Fibroblast of skin of scalp (primary cell): ENCODE data around the gene IGF2R.
A peak's percentile ranks its signal among the peaks of the same experiment; 100 is the strongest.
"Not testable (repeated sequence)": the region's sequence is repeated elsewhere in the genome, so short reads cannot be mapped to it uniquely, and the experiment has no call there.

Source experiments
- DNase-seq: peaks from one replicate; pipeline ENCODE4 v3.0.0-alpha.2; 2013

Gene IGF2R

GRCh38 chr6:160102956-160103824 lies 134.3 kb downstream of the IGF2R start:
- DNase-seq, result peak; percentile 45

- DNase-seq, result no peak
Observed at GRCh38 chr6:160103825-160104100, 134.9 kb downstream of the IGF2R start.

DNA sequence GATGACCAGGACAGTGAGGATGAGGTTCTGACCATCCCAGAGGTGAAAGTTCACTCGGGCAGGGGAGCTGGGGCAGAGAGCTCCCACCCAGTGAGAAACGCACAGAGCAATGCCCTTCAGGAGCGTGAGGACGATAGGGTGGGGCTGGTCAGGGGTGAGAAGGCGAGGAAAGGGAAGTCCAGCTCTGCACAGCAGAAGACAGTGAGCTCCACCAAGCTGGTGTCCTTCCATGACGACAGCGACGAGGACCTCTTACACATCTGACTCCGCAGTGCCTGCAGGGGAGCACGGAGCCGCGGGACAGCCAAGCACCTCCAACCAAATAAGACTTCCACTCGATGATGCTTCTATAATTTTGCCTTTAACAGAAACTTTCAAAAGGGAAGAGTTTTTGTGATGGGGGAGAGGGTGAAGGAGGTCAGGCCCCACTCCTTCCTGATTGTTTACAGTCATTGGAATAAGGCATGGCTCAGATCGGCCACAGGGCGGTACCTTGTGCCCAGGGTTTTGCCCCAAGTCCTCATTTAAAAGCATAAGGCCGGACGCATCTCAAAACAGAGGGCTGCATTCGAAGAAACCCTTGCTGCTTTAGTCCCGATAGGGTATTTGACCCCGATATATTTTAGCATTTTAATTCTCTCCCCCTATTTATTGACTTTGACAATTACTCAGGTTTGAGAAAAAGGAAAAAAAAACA lies 136.1 kb downstream of the IGF2R start:
- DNase-seq, result no peak

DNA sequence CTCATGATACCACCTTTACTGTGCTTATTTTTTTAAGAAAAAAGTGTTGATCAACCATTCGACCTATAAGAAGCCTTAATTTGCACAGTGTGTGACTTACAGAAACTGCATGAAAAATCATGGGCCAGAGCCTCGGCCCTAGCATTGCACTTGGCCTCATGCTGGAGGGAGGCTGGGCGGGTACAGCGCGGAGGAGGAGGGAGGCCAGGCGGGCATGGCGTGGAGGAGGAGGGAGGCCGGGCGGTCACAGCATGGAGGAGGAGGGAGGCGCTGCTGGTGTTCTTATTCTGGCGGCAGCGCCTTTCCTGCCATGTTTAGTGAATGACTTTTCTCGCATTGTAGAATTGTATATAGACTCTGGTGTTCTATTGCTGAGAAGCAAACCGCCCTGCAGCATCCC lies 137.1 kb downstream of the IGF2R start:
- no peak for DNase-seq

GRCh38 chr6:160106701-160107100 lies 137.8 kb downstream of the IGF2R start:
- no peak for DNase-seq

- no peak for DNase-seq
Observed at GRCh38 chr6:160108077-160108476, 139.2 kb downstream of the IGF2R start.

DNA sequence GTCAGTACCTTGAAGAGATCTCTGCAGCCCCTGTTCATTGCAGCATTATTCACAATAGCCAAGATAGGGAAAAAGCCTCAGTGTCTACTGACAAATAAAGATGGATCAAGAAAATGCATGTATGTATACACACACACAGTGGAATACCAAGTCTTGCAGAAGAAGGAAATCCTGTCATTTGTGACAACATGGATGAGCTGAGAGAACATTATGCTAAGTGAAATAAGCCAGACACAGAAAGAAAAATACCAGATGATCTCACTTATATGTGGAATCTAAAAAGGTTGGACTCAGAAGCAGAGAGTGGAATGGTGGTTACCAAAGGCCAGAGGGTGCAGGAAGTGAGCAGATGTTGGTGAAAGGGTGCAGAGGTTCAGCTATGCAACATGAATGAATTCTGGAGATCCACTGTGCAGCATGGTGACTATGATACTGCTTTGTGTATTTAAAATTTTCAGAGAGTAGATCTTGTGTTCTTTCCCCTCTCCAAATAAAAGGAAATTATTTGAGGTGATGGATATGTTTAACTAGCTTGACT lies 141.8 kb downstream of the IGF2R start:
- no peak for DNase-seq

DNA sequence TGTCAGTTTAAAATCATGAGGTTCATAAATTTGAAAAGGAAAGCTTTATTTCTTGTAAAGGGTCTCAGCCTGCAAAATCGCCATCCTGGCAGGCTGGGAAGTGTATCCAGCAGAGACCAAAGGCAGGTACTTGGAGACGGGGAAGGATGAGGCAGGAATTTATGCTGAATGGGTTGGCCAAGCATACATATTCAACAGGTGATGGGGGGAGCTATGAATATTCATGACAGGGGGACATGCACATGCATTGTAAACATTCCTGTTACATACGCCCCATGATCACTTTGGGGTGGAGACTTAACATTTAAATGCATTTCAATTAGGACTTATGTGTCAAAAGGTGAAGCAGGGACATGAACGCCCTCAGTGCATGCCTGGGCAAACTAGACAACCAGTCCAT lies 142.9 kb downstream of the IGF2R start:
- no peak for DNase-seq

GRCh38 chr6:160112628-160113299 lies 143.9 kb downstream of the IGF2R start:
- no peak for DNase-seq

GRCh38 chr6:160114536-160114935 lies 145.7 kb downstream of the IGF2R start:
- not testable (repeated sequence) for DNase-seq

DNA sequence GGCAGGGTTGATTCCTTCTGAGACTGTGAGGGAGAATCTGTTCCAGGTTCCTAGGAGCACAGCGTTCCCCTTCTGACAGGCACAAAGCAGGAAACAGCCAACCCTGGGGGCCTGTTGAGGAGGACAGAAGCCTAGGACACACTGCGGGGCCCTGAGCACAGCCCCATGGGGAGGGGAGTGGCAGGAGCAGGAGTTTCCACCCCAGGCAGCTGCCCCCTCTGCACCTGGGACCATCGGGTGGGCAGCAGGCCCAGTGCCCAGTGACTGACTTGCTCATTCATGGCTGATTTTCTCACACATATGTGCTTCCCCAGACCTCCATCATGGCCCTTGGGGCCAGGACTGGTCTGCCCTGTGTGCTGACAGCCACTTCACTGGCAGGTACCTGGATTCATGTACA lies 146.5 kb downstream of the IGF2R start:
- no peak for DNase-seq

GRCh38 chr6:160116411-160116810 lies 147.5 kb downstream of the IGF2R start:
- no peak for DNase-seq

DNA sequence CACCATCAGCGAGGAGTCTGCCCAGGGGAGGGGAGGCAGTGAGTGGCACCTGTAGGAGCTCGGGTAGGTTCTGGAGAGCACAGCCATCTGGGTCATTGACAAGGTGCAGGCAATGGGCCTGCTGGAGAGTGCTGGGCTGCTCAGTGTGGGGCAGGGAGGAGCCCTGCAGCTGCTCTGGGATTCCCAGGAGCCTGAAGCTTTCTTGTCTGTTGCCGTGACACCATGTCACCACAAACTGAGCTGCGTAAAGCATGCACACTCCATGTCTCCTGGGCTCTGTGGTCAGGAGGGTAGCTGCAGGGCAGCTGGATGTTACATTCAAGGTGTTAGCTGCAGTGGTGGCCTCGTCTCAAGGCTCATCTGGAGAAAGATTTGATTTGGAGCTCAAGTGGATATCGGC lies 148.3 kb downstream of the IGF2R start:
- DNase-seq, result no peak

DNA sequence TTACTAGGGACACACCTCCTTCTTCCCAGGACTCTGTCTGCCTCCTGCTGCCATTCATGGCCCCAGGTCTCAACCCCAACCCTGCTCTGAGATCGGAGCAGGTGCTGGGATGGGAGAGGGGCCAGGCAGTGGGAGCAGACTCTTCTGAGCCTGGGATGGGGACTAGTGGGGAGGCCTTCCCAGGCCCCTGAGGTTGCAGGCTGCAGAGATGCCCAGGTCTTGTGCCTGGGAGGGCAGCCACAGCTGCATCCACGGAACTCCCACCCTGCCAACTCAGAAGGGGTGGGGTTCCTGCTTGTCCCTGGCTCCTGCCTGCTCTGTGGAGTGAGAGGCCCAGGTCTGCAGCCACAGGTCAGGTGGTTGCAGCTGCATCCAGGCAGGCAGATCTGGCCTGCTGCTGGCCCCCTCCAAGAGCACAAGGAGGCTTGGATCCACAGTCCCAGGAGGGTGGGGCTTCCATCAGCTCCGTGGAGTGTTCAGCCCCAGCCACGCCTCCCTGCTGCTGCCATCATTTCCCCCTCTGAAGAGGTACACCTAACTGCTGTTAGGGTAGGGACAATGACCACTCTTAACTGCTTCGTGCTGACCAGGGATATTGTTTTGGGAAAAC lies 149.8 kb downstream of the IGF2R start:
- DNase-seq, result no peak

GRCh38 chr6:160120087-160120486 lies 151.2 kb downstream of the IGF2R start:
- no peak for DNase-seq

GRCh38 chr6:160121558-160121957 lies 152.7 kb downstream of the IGF2R start, which contains the start of gene SLC22A1:
Gene SLC22A1 (plus strand): TSS chr6:160121815. CDS start chr6:160121936, 121 bp downstream.
- DNase-seq, result no peak

GRCh38 chr6:160121981-160122380 lies 153.1 kb downstream of the IGF2R start:
- DNase-seq, result no peak

DNA sequence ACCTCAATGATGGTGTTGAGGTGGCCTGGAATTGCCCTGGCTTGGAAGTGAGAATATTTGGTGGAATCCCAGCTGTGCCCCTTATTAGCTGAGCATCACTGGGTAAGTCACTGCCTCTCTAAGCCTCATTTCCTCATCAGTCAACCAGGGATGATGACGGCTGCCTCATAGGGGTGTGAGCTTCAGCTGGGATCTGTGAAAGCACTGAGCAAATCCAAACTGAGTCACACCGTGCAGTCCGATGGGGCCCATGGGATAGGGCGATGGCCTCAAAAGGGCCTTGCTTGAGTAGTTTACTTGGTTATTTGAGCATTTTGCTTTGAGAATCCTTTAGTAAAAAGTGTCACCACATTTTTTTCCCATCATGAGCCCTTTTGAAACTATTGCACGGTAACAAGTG lies 153.9 kb downstream of the IGF2R start:
- no peak for DNase-seq

- DNase-seq, result no peak
Observed at GRCh38 chr6:160124007-160124406, 155.1 kb downstream of the IGF2R start.

DNA sequence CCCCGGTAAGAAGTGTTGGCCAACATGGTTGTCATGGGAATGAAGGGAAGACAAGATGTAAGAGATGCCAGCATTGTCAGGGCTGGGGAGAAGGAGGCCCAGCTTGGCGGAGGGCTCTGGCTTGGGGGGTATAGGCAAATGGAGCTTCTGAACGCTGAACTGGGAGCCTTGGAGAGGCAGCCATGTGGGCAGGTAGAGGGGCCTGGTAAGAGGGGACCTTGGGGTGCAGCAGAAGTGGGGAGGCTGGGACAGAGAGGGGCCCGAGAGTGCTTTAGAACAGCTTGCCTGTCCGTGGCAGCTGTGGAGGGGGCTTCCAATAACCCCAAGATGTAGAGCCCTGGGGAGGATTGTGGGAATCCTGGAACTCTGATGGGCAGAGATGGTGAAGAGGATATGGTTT lies 155.7 kb downstream of the IGF2R start:
- DNase-seq, result no peak

DNA sequence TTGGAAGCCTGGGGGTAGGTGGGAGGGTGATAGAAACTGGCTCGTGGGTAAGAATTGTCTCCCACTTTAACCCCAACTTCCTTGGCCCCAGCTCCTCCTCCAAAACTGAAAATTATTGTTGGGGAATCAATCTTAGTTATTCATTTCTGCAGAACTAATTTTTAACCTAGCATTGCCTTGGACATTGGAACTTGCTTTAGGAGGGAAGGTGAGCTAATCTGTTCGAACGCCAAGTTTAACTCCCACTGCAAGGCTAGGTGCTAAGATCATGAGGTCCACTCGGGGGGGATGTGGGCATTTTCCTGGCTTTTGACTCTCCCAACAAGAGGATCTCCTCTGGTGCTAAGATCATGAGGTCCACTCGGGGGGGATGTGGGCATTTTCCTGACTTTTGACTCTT lies 156.2 kb downstream of the IGF2R start:
- DNase-seq, result not testable (repeated sequence)

DNA sequence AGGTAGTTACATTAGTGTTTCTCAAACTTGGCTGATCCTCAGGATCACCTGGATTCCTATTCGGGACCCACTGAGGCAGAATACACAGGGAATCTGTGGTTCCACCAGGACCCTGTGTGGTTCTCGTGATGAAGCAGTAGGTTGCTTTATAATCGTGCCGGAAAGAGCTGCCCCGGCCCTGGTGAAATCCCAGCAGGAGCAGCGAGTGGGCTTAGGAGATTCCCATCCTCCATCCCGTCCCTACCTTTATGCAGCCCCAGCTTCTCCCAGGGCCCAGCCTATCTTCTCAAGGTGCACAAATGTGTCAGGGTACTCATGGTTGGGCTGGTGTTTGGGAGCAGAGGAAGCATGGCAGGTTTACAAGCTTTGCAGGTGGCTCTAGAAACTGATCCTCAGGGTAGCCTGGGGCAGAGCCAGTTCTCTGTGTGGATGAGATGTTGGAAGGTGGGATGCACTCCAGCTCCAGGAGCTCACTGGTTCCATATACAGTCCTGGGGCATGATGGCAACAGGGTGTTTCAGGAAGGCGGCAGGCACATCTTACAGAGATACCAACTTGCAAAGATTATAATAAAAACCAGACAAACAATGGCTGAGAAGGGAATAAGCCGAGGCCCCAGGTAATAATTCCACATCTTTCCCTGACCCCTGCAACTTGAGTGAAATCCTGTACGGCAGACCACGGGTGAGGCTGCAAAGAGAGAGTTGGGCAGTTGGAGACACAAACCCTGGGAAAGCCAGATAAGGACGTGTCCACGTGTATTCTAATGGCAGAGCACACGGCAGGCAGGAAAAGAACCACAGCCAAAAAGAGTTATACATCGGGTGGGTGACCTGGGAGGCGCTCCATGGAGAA lies 158.6 kb downstream of the IGF2R start:
- no peak for DNase-seq
